ENCODE measurements around the gene DSCAM. TPM values are rescaled to one million over a fixed set of nuclear protein-coding genes. Genes with fewer than 3 reads are reported as not detected.

The DSCAM gene
- total and polyA plus RNA-seq, 10 of the 15 experiments (the other 5 are each of a cell fraction or from before 2014, with no cell fraction given), result not detected

- no peak for TF ChIP-seq CTCF (IDR thresholded peaks at IDR 0.05 in 2 of 3, conservative IDR thresholded peaks at IDR 0.05 in 1 of 3; ENCODE audit: control insufficient read depth in 2 of 3, extremely low read depth in 1 of 3, insufficient read depth in 1 of 3, low read depth in 3 of 3, low read length in 3 of 3)
- no peak for TF ChIP-seq ESRRA (IDR thresholded peaks at IDR 0.05; ENCODE audit: low read length)
- no peak for TF ChIP-seq SKIL (IDR thresholded peaks at IDR 0.05; ENCODE audit: low read depth, poor library complexity, severe bottlenecking)
- TF ChIP-seq RAD51 (IDR thresholded peaks at IDR 0.05), result no peak
- TF ChIP-seq BRCA1 (IDR thresholded peaks at IDR 0.05; ENCODE audit: low read depth, low read length), result no peak
These were observed 638.0 kb downstream of the DSCAM start (continued) for GRCh38 chr21:40208948-40209345.

- POLR2A ChIA-PET, result no interaction called here
- intact Hi-C loops (cut with micrococcal nuclease; ENCODE audit: unreplicated experiment), result no loop called here
- TF ChIP-seq USF1 (IDR thresholded peaks at IDR 0.05; ENCODE audit: borderline replicate concordance, extremely low read length, insufficient read depth, low read depth, low read length), result no peak
- TF ChIP-seq DPF2 (IDR thresholded peaks at IDR 0.05), result no peak
- TF ChIP-seq ESRRA (IDR thresholded peaks at IDR 0.05; ENCODE audit: low read length), result no peak
- TF ChIP-seq ZNF274 (IDR thresholded peaks at IDR 0.05; ENCODE audit: insufficient read depth, insufficient read length), result no peak
- TF ChIP-seq ZNF207 (IDR thresholded peaks at IDR 0.05; ENCODE audit: borderline replicate concordance), result no peak
- TF ChIP-seq CEBPB (IDR thresholded peaks at IDR 0.05; ENCODE audit: borderline replicate concordance in 1 of 2, low read depth in 2 of 2, low read length in 2 of 2), result no peak
- TF ChIP-seq EZH2 (IDR thresholded peaks at IDR 0.05; ENCODE audit: borderline replicate concordance, control insufficient read depth, low read depth, low read length), result no peak
- no peak for TF ChIP-seq ZNF592 (IDR thresholded peaks at IDR 0.05)
These were observed 638.6 kb downstream of the DSCAM start for GRCh38 chr21:40208206-40208947.

More at GRCh38 chr21:40208206-40208947, 638.6 kb downstream of the DSCAM start:
- Histone ChIP-seq H3K36me3 (ENCODE audit: control insufficient read depth in 2 of 2, insufficient read depth in 2 of 2, low read length in 1 of 2) (no peaks in the 10 kb centered on the region), H4K20me1 (ENCODE audit: control insufficient read depth, insufficient read depth) (no peaks in the 10 kb centered on the region), H2AFZ (ENCODE audit: control insufficient read depth, low read depth, low read length) (no peak overlapping the region), H3K79me2 (ENCODE audit: control insufficient read depth, insufficient read depth, low read length) (no peaks in the 10 kb centered on the region), H3K27me3 (replicated peaks in 1 of 2; ENCODE audit: control insufficient read depth in 2 of 2, insufficient read depth in 2 of 2, low read length in 1 of 2) (no peaks in the 10 kb centered on the region), H3K9me3 (replicated peaks; ENCODE audit: control insufficient read depth, insufficient read depth, low read length) (no peaks in the 10 kb centered on the region; the same call in 2 of the 3 replicates), H3K9ac (ENCODE audit: control insufficient read depth, insufficient read depth, low read length) (no peak overlapping the region), H3K27ac (ENCODE audit: control insufficient read depth, insufficient read depth) (no peak overlapping the region), H3K4me2 (ENCODE audit: control insufficient read depth, insufficient read depth) (no peak overlapping the region), H3K4me3 (no peak overlapping the region), H3K4me1 (ENCODE audit: control insufficient read depth, insufficient read depth, low read length) (no peaks in the 10 kb centered on the region)
- ATAC-seq (no peak), FAIRE-seq (no peak), DNase-seq (ENCODE audit: low read depth, low spot score) (no peak)
- ChIA-PET CTCF (no interaction called here), SMC1A (ENCODE audit: uncharacterized antibody, unreplicated experiment) (interaction anchor here (0.8 kb wide), 1 partner anchor 27 kb away, joined by 3 read pairs; no protein-coding TSS in a partner anchor), RAD21 (ENCODE audit: unreplicated experiment) (no interaction called here)
- in situ Hi-C loops (cut with MboI), result no loop called here
- WGBS (ENCODE audit: insufficient coverage, insufficient replicate concordance, low lambda C conversion rate, missing lambda C conversion rate), result 19% methylated on average over 9 of the region's 9 CpGs
- no TSS peak for BruUV-seq (replicated peaks)

Measured in GM12878 (cell line).